Lung microvascular endothelial cell (primary cell): ENCODE results near the gene ETNK1. TPM values are rescaled to one million over a fixed set of nuclear protein-coding genes. Genes with fewer than 3 reads are reported as not detected.
A peak's percentile ranks its signal among the peaks of the same experiment; 100 is the strongest.

Source experiments
- DNase-seq, 2 donors: peaks; one replicate each; pipeline versions ENCODE4 v3.0.0 to v3.0.0-alpha.2; 2010; ENCODE audit warnings: low read depth in 2 of 2
- total RNA-seq: library from RNA; depleted of rRNA; stranded (reverse); fragments of >200 nt; gene quantifications from 2 replicates; pipeline ENCODE4 v1.2.1, GENCODE V29; 2014

ETNK1 gene
- total RNA-seq, 1 donor from 2014 or later = 41.1 TPM

GRCh38 chr12:22634883-22635282 lies 9.9 kb downstream of the ETNK1 start:
- no peak for DNase-seq

- no peak for DNase-seq
Measured at GRCh38 chr12:22635812-22636211, 10.8 kb downstream of the ETNK1 start.

- DNase-seq = no peak
Measured at GRCh38 chr12:22640851-22641250, 15.9 kb downstream of the ETNK1 start.

GRCh38 chr12:22641353-22642053 lies 16.5 kb downstream of the ETNK1 start:
- no peak for DNase-seq

GRCh38 chr12:22648668-22649067 lies 23.7 kb downstream of the ETNK1 start:
- no peak for DNase-seq

GRCh38 chr12:22653075-22653474 lies 28.1 kb downstream of the ETNK1 start:
- peak; percentile 8 to 41 for DNase-seq

GRCh38 chr12:22653791-22654190 lies 28.8 kb downstream of the ETNK1 start:
- DNase-seq = peak; percentile 72 to 81

- no peak for DNase-seq
Measured at GRCh38 chr12:22656376-22656775, 31.4 kb downstream of the ETNK1 start.

- no peak for DNase-seq
Measured at GRCh38 chr12:22656831-22657230, 31.9 kb downstream of the ETNK1 start.

GRCh38 chr12:22657538-22657937 lies 32.6 kb downstream of the ETNK1 start:
- peak in 1 of 2 donors; percentile 35 for DNase-seq

- peak in 1 of 2 donors; percentile 93 for DNase-seq
Measured at GRCh38 chr12:22658214-22658613, 33.2 kb downstream of the ETNK1 start.

GRCh38 chr12:22662356-22662755 lies 37.4 kb downstream of the ETNK1 start:
- DNase-seq = no peak

GRCh38 chr12:22665476-22665875 lies 40.5 kb downstream of the ETNK1 start:
- no peak for DNase-seq

- no peak for DNase-seq
Measured at GRCh38 chr12:22667122-22667521, 42.2 kb downstream of the ETNK1 start.

GRCh38 chr12:22668441-22668840 lies 43.5 kb downstream of the ETNK1 start:
- DNase-seq = no peak

GRCh38 chr12:22670762-22671161 lies 45.8 kb downstream of the ETNK1 start:
- peak; percentile 33 to 44 for DNase-seq

GRCh38 chr12:22672951-22673350 lies 48.0 kb downstream of the ETNK1 start:
- DNase-seq = peak in 1 of 2 donors; percentile 23

- DNase-seq = no peak
Measured at GRCh38 chr12:22677781-22678574, 53.0 kb downstream of the ETNK1 start.

- no peak for DNase-seq
Measured at GRCh38 chr12:22682663-22683062, 57.7 kb downstream of the ETNK1 start.

GRCh38 chr12:22683131-22683530 lies 58.2 kb downstream of the ETNK1 start:
- no peak for DNase-seq

- peak; percentile 48 to 72 for DNase-seq
Measured at GRCh38 chr12:22684140-22685118, 59.5 kb downstream of the ETNK1 start.

- no peak for DNase-seq
Measured at GRCh38 chr12:22686193-22686592, 61.2 kb downstream of the ETNK1 start.
